Breast epithelium (tissue), 4 donors: ENCODE results near the gene REST. TPM values are rescaled to one million over a fixed set of nuclear protein-coding genes. Genes with fewer than 3 reads are reported as not detected.

ENCODE experiments used
- DNase-seq, 2 donors: peaks; one replicate each; pipeline ENCODE4 v3.0.0-alpha.2; 2019; ENCODE audit warnings: low spot score in 2 of 2
- H3K27ac ChIP-seq, 2 donors: fragments of 200-600 bp; sonication (generic) in 1 of 2; one replicate each; pipeline ENCODE4 v1.5.1; 2016 to 2019; ENCODE audit warnings: mild to moderate bottlenecking in 1 of 2
- H3K27me3 ChIP-seq, 2 donors: fragments of 200-600 bp; sonication (generic) in 1 of 2; one replicate each; pipeline versions ENCODE4 v1.5.1 to v1.6.0; 2017 to 2019; ENCODE audit warnings: control low read depth in 1 of 2, mild to moderate bottlenecking in 1 of 2
- H3K36me3 ChIP-seq: fragments of 200-600 bp; one replicate; pipeline ENCODE4 v1.5.1; 2019
- H3K4me1 ChIP-seq, 2 donors: fragments of 200-600 bp; sonication (generic); one replicate each; pipeline ENCODE4 v1.5.1; 2016 to 2019; ENCODE audit warnings: control low read depth in 1 of 2
- H3K4me3 ChIP-seq, 3 donors: fragments of 200-600 bp; sonication (generic); 1 replicate in 2 of 3; 2 replicates in 1 of 3; pipeline ENCODE4 v1.5.1; 2016 to 2019; ENCODE audit warnings: mild to moderate bottlenecking in 3 of 3, moderate library complexity in 2 of 3
- H3K9me3 ChIP-seq, 2 donors: fragments of 200-600 bp; sonication (generic) in 1 of 2; one replicate each; pipeline ENCODE4 v1.5.1; 2016 to 2019; ENCODE audit warnings: control low read depth in 1 of 2
- POLR2A ChIP-seq: fragments of 450-650 bp; IDR thresholded peaks from one replicate; pipeline ENCODE4 v1.6.1; 2016; ENCODE audit warnings: antibody characterized with exemption, mild to moderate bottlenecking, moderate library complexity
- POLR2AphosphoS5 ChIP-seq, 3 donors: sonication (generic); formaldehyde crosslinking; IDR thresholded peaks; one replicate each; pipeline ENCODE4 v1.6.1; 2017; ENCODE audit warnings: antibody characterized with exemption in 3 of 3
- intact Hi-C: fragments of 100-400 bp; cut with DNase I; formaldehyde crosslinking; loops from one replicate; pipeline ENCODE4 v1.15.1; 2023; ENCODE audit warnings: low total_unique reads
- total RNA-seq, 3 donors: library from RNA; depleted of rRNA; stranded (reverse); fragments of >200 nt; gene quantifications; one replicate each; pipeline ENCODE4 v1.1.0, GENCODE V29; 2016
- TF ChIP-seq, protein P1 (sequence below), 3 donors: fragments of 450-650 bp; IDR thresholded peaks; one replicate each; pipeline ENCODE4 v1.5.1; 2016 to 2017; ENCODE audit warnings: antibody characterized with exemption in 3 of 3, mild to moderate bottlenecking in 3 of 3, moderate library complexity in 3 of 3

The REST gene
- total RNA-seq, 3 donors from 2014 or later, result 31.0 to 44.6 (median 32.8) TPM

DNA sequence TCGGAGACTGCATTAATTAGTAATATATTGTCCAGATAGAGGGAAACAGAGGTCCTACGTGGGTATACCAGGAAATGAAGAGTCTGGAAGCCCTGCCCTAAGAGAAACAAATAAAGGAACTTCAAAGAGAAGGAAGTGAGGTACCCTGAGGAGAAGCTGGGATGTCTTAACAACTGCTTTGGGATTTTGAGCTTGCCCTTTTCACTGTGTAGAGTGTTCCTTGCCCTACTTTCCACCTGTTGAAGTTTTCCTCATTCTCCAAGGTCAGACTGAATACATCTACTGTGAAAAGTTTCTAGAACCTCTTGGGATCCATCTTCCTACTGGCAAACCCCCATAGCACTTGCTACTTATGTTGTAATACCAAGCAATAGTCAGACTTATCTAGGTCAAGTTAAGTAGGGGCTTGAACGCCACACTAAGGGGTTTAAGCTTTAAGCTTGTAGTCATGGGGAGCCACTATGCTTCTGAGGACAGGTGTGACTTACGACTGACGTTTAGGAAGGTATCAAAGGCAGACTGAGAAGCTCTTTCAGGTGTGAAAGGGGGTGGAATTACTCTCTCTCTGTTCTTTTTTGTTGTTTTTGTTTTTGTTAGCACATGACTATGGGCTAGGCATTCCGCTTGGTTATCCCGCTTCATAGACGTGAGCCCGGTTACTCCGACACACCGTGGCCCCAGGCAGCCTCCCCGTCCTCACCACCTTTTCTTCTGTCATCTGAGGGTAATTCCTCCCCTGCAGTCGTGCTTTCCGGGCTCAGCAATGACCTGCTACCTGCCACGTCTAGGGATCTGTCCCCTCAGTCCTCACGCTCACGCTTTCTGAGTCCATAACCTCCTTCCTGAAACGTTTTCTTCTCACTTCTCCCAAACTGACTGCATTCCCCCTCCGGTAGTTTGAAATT lies 959 bp upstream of the REST start:
- no peaks in the 10 kb centered on the region for H3K27me3 ChIP-seq
- H3K4me3 ChIP-seq, result peak overlapping the region; percentile 71 to 97 (median 86)
- H3K36me3 ChIP-seq, result no peaks in the 10 kb centered on the region
- no peak for DNase-seq
- peak overlapping the region in 1 of 2 donors; percentile 36 for H3K27ac ChIP-seq
- intact Hi-C loops, result no loop called here
- no peaks in the 10 kb centered on the region for H3K9me3 ChIP-seq
- peaks cover 0 to 10% of the 10 kb centered on the region in 2 donors for H3K4me1 ChIP-seq
- no peak for TF ChIP-seq POLR2AphosphoS5 (IDR thresholded peaks at IDR 0.05)

- peak in 1 of 2 donors; percentile 27 for DNase-seq
- peak overlapping the region; percentile 90 to 95 for H3K27ac ChIP-seq
- H3K27me3 ChIP-seq, result no peaks in the 10 kb centered on the region
- H3K4me3 ChIP-seq, result peak overlapping the region; percentile 71 to 97 (median 86)
- intact Hi-C loops, result no loop called here
- no peaks in the 10 kb centered on the region for H3K9me3 ChIP-seq
- peaks cover 0 to 10% of the 10 kb centered on the region in 2 donors for H3K4me1 ChIP-seq
- H3K36me3 ChIP-seq, result no peaks in the 10 kb centered on the region
- TF ChIP-seq POLR2A (no peak), POLR2AphosphoS5 (IDR thresholded peaks at IDR 0.05) (no peak)
- TF ChIP-seq, protein P1, sequence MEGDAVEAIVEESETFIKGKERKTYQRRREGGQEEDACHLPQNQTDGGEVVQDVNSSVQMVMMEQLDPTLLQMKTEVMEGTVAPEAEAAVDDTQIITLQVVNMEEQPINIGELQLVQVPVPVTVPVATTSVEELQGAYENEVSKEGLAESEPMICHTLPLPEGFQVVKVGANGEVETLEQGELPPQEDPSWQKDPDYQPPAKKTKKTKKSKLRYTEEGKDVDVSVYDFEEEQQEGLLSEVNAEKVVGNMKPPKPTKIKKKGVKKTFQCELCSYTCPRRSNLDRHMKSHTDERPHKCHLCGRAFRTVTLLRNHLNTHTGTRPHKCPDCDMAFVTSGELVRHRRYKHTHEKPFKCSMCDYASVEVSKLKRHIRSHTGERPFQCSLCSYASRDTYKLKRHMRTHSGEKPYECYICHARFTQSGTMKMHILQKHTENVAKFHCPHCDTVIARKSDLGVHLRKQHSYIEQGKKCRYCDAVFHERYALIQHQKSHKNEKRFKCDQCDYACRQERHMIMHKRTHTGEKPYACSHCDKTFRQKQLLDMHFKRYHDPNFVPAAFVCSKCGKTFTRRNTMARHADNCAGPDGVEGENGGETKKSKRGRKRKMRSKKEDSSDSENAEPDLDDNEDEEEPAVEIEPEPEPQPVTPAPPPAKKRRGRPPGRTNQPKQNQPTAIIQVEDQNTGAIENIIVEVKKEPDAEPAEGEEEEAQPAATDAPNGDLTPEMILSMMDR (IDR thresholded peaks at IDR 0.05), result no peak
Measured at GRCh38 chr4:56908206-56909085, 746 bp downstream of the REST start.

GRCh38 chr4:56909086-56909894 lies 1.6 kb downstream of the REST start:
- Histone ChIP-seq H3K27me3 (no peaks in the 10 kb centered on the region), H3K4me3 (peak overlapping the region; percentile 71 to 97 (median 86)), H3K9me3 (no peaks in the 10 kb centered on the region), H3K36me3 (no peaks in the 10 kb centered on the region), H3K4me1 (peaks cover 0 to 10% of the 10 kb centered on the region in 2 donors), H3K27ac (peak overlapping the region; percentile 90 to 95)
- peak in 1 of 2 donors; percentile 36 for DNase-seq
- intact Hi-C loops, result no loop called here
- TF ChIP-seq POLR2AphosphoS5 (IDR thresholded peaks at IDR 0.05), result peak; percentile 23 to 59 (median 46)
- TF ChIP-seq, protein P1 (IDR thresholded peaks at IDR 0.05), result no peak
- no peak for TF ChIP-seq POLR2A

- TF ChIP-seq POLR2AphosphoS5 (IDR thresholded peaks at IDR 0.05) (no peak), POLR2A (no peak)
- TF ChIP-seq, protein P1 (IDR thresholded peaks at IDR 0.05), result no peak
Measured at GRCh38 chr4:56910172-56910967, 2.7 kb downstream of the REST start.

More at GRCh38 chr4:56910172-56910967, 2.7 kb downstream of the REST start:
- intact Hi-C loops, result no loop called here
- H3K9me3 ChIP-seq, result no peaks in the 10 kb centered on the region
- H3K27ac ChIP-seq, result no peak overlapping the region
- no peaks in the 10 kb centered on the region for H3K36me3 ChIP-seq
- no peaks in the 10 kb centered on the region for H3K27me3 ChIP-seq
- H3K4me3 ChIP-seq, result peak overlapping the region in 2 of 3 donors; percentile 86 to 97
- peaks cover 0 to 10% of the 10 kb centered on the region in 2 donors for H3K4me1 ChIP-seq
- no peak for DNase-seq
